H9 (cell line): ENCODE data around the gene ANKHD1. TPM values are rescaled to one million over a fixed set of nuclear protein-coding genes. Genes with fewer than 3 reads are reported as not detected.

Experiments
- DNase-seq: peaks from one replicate; pipeline ENCODE4 v3.0.0-alpha.2; 2017
- H2AFZ ChIP-seq: one replicate; pipeline ENCODE4 v1.6.1; 2013; ENCODE audit warnings: mild to moderate bottlenecking, low read length, control low read depth, moderate library complexity
- H2AK5ac ChIP-seq: 2 replicates; pipeline ENCODE4 v1.6.1; 2013; ENCODE audit warnings: low read length, control low read depth, mixed read lengths; ENCODE audit not compliant: insufficient read length
- H2BK120ac ChIP-seq: one replicate; pipeline ENCODE4 v1.6.1; 2013; ENCODE audit warnings: low read depth, mild to moderate bottlenecking, low read length, control low read depth, inconsistent platforms; ENCODE audit not compliant: poor library complexity, severe bottlenecking
- H2BK12ac ChIP-seq: 2 replicates; pipeline ENCODE4 v1.6.1; 2013; ENCODE audit warnings: low read length, control low read depth, mixed read lengths, low read depth; ENCODE audit not compliant: insufficient read length
- H2BK15ac ChIP-seq: 2 replicates; pipeline ENCODE4 v1.6.1; 2013; ENCODE audit warnings: low read depth, low read length, control low read depth
- H2BK20ac ChIP-seq: one replicate; pipeline ENCODE4 v1.6.1; 2013; ENCODE audit warnings: low read depth, mild to moderate bottlenecking, low read length, control low read depth, inconsistent platforms; ENCODE audit not compliant: poor library complexity, severe bottlenecking
- H2BK5ac ChIP-seq: 2 replicates; pipeline ENCODE4 v1.6.1; 2013; ENCODE audit warnings: low read length, control low read depth, mixed read lengths; ENCODE audit not compliant: insufficient read length
- H3K14ac ChIP-seq: 2 replicates; pipeline ENCODE4 v1.6.1; 2013; ENCODE audit warnings: low read length, control low read depth; ENCODE audit not compliant: insufficient read depth
- H3K18ac ChIP-seq: 2 replicates; pipeline ENCODE4 v1.6.1; 2013; ENCODE audit warnings: low read depth, mild to moderate bottlenecking, mixed read lengths, low read length, control low read depth; ENCODE audit not compliant: insufficient read length
- H3K23ac ChIP-seq: 2 replicates; pipeline ENCODE4 v1.6.1; 2013; ENCODE audit warnings: low read length, control low read depth, mixed read lengths, low read depth; ENCODE audit not compliant: insufficient read length
- H3K23me2 ChIP-seq: 2 replicates; pipeline ENCODE4 v1.6.1; 2013; ENCODE audit warnings: low read depth, mild to moderate bottlenecking, mixed read lengths, low read length, control low read depth; ENCODE audit not compliant: insufficient read length, poor library complexity, severe bottlenecking
- H3K27ac ChIP-seq: 2 replicates; pipeline ENCODE4 v1.5.1; 2013; ENCODE audit warnings: low read length, control low read depth, mixed read lengths, low read depth; ENCODE audit not compliant: insufficient read length
- H3K27me3 ChIP-seq: 2 replicates; pipeline ENCODE4 v1.6.1; 2013; ENCODE audit warnings: low read length, control low read depth, inconsistent platforms; ENCODE audit not compliant: insufficient read depth
- H3K4ac ChIP-seq: 2 replicates; pipeline ENCODE4 v1.6.1; 2013; ENCODE audit warnings: low read depth, mild to moderate bottlenecking, control low read depth, inconsistent platforms, low read length, moderate library complexity
- H3K4me1 ChIP-seq: 2 replicates; pipeline ENCODE4 v1.6.1; 2013; ENCODE audit warnings: low read length, control low read depth, inconsistent platforms; ENCODE audit not compliant: insufficient read depth
- H3K4me2 ChIP-seq: 2 replicates; pipeline ENCODE4 v1.6.1; 2013; ENCODE audit warnings: low read length, control low read depth, mixed read lengths; ENCODE audit not compliant: insufficient read length, insufficient read depth
- H3K56ac ChIP-seq: 2 replicates; pipeline ENCODE4 v1.6.1; 2013; ENCODE audit warnings: low read depth, mild to moderate bottlenecking, mixed read lengths, low read length, control low read depth; ENCODE audit not compliant: insufficient read length
- H3K79me1 ChIP-seq: 2 replicates; pipeline ENCODE4 v1.6.1; 2013; ENCODE audit warnings: low read depth, mild to moderate bottlenecking, moderate library complexity, low read length, control low read depth, inconsistent platforms; ENCODE audit not compliant: insufficient read depth, poor library complexity, severe bottlenecking
- H3K79me2 ChIP-seq: 2 replicates; pipeline ENCODE4 v1.6.1; 2013; ENCODE audit warnings: low read length, control low read depth, inconsistent platforms; ENCODE audit not compliant: insufficient read depth
- H3K9ac ChIP-seq: 2 replicates; pipeline ENCODE4 v1.6.1; 2013; ENCODE audit warnings: low read length, control low read depth, mixed read lengths; ENCODE audit not compliant: insufficient read length; ENCODE audit errors: extremely low read depth
- H3K9me3 ChIP-seq: one replicate; pipeline ENCODE4 v1.6.1; 2013; ENCODE audit warnings: low read depth, low read length, inconsistent platforms; ENCODE audit not compliant: control insufficient read depth
- H3T11ph ChIP-seq: one replicate; pipeline ENCODE4 v1.6.1; 2013; ENCODE audit warnings: mild to moderate bottlenecking, low read length, control low read depth, inconsistent platforms
- H4K20me1 ChIP-seq: one replicate; pipeline ENCODE4 v1.6.1; 2013; ENCODE audit not compliant: control insufficient read depth, insufficient read length, insufficient read depth
- H4K5ac ChIP-seq: 2 replicates; pipeline ENCODE4 v1.6.1; 2013; ENCODE audit warnings: low read depth, mild to moderate bottlenecking, mixed read lengths, low read length, control low read depth; ENCODE audit not compliant: insufficient read length
- H4K8ac ChIP-seq: replicated peaks from 2 replicates; pipeline ENCODE4 v1.6.1; 2013; ENCODE audit warnings: low read length, control low read depth, mixed read lengths, low read depth; ENCODE audit not compliant: insufficient read length
- H4K91ac ChIP-seq: 2 replicates; pipeline ENCODE4 v1.6.1; 2013; ENCODE audit warnings: low read depth, mild to moderate bottlenecking, moderate library complexity, mixed read lengths, low read length, control low read depth; ENCODE audit not compliant: insufficient read length
- H3K27ac Mint-ChIP-seq, 3 experiments: 2 replicates in 2 of 3; 3 replicates in 1 of 3; pipeline ENCODE4 v1.8.0; 2020 to 2021; ENCODE audit warnings: mixed read lengths in 3 of 3, mild to moderate bottlenecking in 1 of 3, moderate library complexity in 1 of 3
- H3K27me3 Mint-ChIP-seq: 2 replicates; pipeline ENCODE4 v1.8.0; 2021; ENCODE audit warnings: low read depth, mild to moderate bottlenecking, moderate library complexity, mixed read lengths
- H3K36me3 Mint-ChIP-seq, 3 experiments: 2 replicates in 2 of 3; 3 replicates in 1 of 3; pipeline ENCODE4 v1.8.0; 2020 to 2021; ENCODE audit warnings: low read depth in 3 of 3, mixed read lengths in 3 of 3; ENCODE audit not compliant: insufficient read depth in 1 of 3
- H3K4me1 Mint-ChIP-seq, 2 experiments: 2 replicates each; pipeline ENCODE4 v1.8.0; 2020; ENCODE audit warnings: mixed read lengths in 2 of 2
- H3K4me3 Mint-ChIP-seq, 2 experiments: 2 replicates in 1 of 2; 3 replicates in 1 of 2; pipeline ENCODE4 v1.8.0; 2020 to 2021; ENCODE audit warnings: mild to moderate bottlenecking in 2 of 2, mixed read lengths in 2 of 2, moderate library complexity in 1 of 2
- H3K9me3 Mint-ChIP-seq, 2 experiments: 2 replicates in 1 of 2; 3 replicates in 1 of 2; pipeline ENCODE4 v1.8.0; 2020; ENCODE audit warnings: mild to moderate bottlenecking in 2 of 2, mixed read lengths in 2 of 2, moderate library complexity in 1 of 2
- WGBS: extraction: QIAGEN DNeasy Blood & Tissue Kit; methylation state at CpG from one replicate; pipeline ENCODE4 v1.1.7; 2013; ENCODE audit warnings: missing lambda C conversion rate, low lambda C conversion rate, mixed read lengths; ENCODE audit not compliant: insufficient read length; ENCODE audit errors: extremely low coverage; 5-methylcytosine and 5-hydroxymethylcytosine counted together
- total RNA-seq: library from RNA; stranded (reverse); gene quantifications from 2 replicates; pipeline ENCODE4 v1.2.1, GENCODE V29; 2021
- TF ChIP-seq, protein P1 (sequence below): fragments of 200-600 bp; sonication (generic); conservative IDR thresholded peaks from 3 replicates; pipeline ENCODE4 v1.8.0; 2021; ENCODE audit warnings: antibody characterized with exemption, mild to moderate bottlenecking

The ANKHD1 gene
- total RNA-seq, 1 experiment from 2014 or later: 105 TPM

DNA sequence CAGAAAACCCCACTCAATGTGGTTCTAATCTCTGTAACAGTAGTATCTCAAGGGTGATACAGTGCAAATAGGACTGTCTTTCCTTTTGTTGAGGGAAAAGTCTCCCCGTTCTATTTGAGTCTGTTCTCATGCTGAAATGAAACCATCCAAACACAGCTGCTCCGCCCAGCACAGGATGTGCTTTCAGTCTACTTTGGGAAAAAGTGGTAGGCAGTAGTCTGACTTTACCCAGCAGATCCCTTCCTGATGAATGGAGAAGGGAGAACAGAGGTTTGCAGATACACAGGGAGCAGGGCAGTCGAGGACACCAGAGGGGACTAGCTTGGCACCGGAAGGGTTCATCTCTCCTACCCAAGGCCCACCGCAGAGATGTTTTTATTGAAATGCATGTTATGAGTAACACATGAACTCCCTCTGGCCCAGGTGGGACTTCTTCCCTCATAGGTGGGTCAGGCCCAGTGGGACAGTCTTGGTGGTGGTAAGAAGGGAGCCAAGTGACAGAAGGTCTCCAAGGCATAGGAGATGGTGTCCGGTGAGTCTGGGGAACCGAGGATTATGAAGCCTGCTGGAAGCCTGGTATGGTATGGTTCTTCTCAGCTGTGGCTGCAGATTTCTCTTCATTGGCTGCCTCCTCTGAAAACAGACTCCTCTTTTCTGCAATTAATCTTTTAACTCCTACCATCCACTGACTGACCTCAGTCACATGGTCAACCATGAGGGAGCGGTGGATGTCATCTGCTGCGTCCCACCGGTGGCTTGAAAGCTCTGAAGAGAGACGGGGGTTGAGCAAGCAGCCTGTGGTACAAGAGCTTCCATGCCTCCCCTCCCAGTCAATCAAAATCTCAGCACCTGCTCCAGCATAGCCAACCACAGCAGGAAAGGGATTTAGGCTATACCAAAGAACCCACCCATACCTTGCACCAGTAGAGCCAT, 148.8 kb downstream of the ANKHD1 start:
- no peak overlapping the region for H3K56ac ChIP-seq
- H2BK120ac ChIP-seq: no peak overlapping the region
- H3K79me1 ChIP-seq: no peaks in the 10 kb centered on the region
- no peak overlapping the region for H2BK15ac ChIP-seq
- no peak overlapping the region for H2BK20ac ChIP-seq
- no peaks in the 10 kb centered on the region for H4K20me1 ChIP-seq
- DNase-seq: no peak
- WGBS: no CpG with 5 or more reads among the region's 11 CpGs
- H3K27ac ChIP-seq: no peak overlapping the region
- H2BK5ac ChIP-seq: no peak overlapping the region
- H3K23me2 ChIP-seq: peaks cover 7% of the 10 kb centered on the region
- H3K79me2 ChIP-seq: no peaks in the 10 kb centered on the region; the same call in 1 of the 2 replicates
- no peak overlapping the region for H2AK5ac ChIP-seq
- H3K36me3 Mint-ChIP-seq: peaks cover 14 to 65% (median 43%) of the 10 kb centered on the region in 3 experiments; a peak in 6 of 7 replicates
- H2BK12ac ChIP-seq: no peak overlapping the region
- no peak overlapping the region for H3K14ac ChIP-seq
- no peak overlapping the region; a peak in 2 of 7 replicates for H3K27ac Mint-ChIP-seq
- no peaks in the 10 kb centered on the region for H3K27me3 Mint-ChIP-seq
- H3K4me1 Mint-ChIP-seq: peaks cover 28 to 31% of the 10 kb centered on the region in 2 experiments
- H2AFZ ChIP-seq: no peak overlapping the region
- no peak overlapping the region for H3K23ac ChIP-seq
- TF ChIP-seq, protein P1, sequence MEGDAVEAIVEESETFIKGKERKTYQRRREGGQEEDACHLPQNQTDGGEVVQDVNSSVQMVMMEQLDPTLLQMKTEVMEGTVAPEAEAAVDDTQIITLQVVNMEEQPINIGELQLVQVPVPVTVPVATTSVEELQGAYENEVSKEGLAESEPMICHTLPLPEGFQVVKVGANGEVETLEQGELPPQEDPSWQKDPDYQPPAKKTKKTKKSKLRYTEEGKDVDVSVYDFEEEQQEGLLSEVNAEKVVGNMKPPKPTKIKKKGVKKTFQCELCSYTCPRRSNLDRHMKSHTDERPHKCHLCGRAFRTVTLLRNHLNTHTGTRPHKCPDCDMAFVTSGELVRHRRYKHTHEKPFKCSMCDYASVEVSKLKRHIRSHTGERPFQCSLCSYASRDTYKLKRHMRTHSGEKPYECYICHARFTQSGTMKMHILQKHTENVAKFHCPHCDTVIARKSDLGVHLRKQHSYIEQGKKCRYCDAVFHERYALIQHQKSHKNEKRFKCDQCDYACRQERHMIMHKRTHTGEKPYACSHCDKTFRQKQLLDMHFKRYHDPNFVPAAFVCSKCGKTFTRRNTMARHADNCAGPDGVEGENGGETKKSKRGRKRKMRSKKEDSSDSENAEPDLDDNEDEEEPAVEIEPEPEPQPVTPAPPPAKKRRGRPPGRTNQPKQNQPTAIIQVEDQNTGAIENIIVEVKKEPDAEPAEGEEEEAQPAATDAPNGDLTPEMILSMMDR: no peak
- H4K5ac ChIP-seq: no peak overlapping the region
- no peaks in the 10 kb centered on the region for H3K27me3 ChIP-seq
- 0 out of 2 replicates have a peak, but pooled peaks cover 7% of the 10 kb centered on the region for H3K4me1 ChIP-seq
- H3K18ac ChIP-seq: no peak overlapping the region
- no peak overlapping the region for H4K8ac ChIP-seq
- no peak overlapping the region for H3K4ac ChIP-seq
- no peak overlapping the region for H3K4me2 ChIP-seq
- H3K9ac ChIP-seq: no peak overlapping the region
- no peak overlapping the region for H4K91ac ChIP-seq
- H3T11ph ChIP-seq: no peak overlapping the region
- no peak overlapping the region for H3K4me3 Mint-ChIP-seq
- H3K9me3 ChIP-seq: no peaks in the 10 kb centered on the region
- no peaks in the 10 kb centered on the region for H3K9me3 Mint-ChIP-seq
